ENCODE data around the gene KCNQ5.
"Not testable (repeated sequence)": the region's sequence is repeated elsewhere in the genome, so short reads cannot be mapped to it uniquely, and the experiment has no call there.

KCNQ5 gene

GRCh38 chr6:73180763-73181619 lies 559.1 kb downstream of the KCNQ5 start:
- H3K27ac Mint-ChIP-seq: peak overlapping the region; percentile 9
- DNase-seq: peak; percentile 43
- H3K27me3 Mint-ChIP-seq (ENCODE audit: low read depth, poor library complexity): no peaks in the 10 kb centered on the region
- no peaks in the 10 kb centered on the region for H3K9me3 Mint-ChIP-seq
- peaks cover 21% of the 10 kb centered on the region for H3K4me1 Mint-ChIP-seq
- peak; percentile 85 for TF ChIP-seq CTCF (IDR thresholded peaks at IDR 0.05)
- H3K36me3 Mint-ChIP-seq (ENCODE audit: low read depth): no peaks in the 10 kb centered on the region
- peak overlapping the region; percentile 2 for H3K4me3 Mint-ChIP-seq

GRCh38 chr6:73182021-73182607 lies 560.2 kb downstream of the KCNQ5 start:
- Mint-ChIP-seq H3K27ac (no peak overlapping the region), H3K27me3 (ENCODE audit: low read depth, poor library complexity) (no peaks in the 10 kb centered on the region), H3K9me3 (no peaks in the 10 kb centered on the region), H3K4me1 (peaks cover 21% of the 10 kb centered on the region), H3K36me3 (ENCODE audit: low read depth) (no peaks in the 10 kb centered on the region), H3K4me3 (no peak overlapping the region)
- no peak for DNase-seq
- TF ChIP-seq CTCF (IDR thresholded peaks at IDR 0.05): no peak

GRCh38 chr6:73193302-73193701 lies 571.4 kb downstream of the KCNQ5 start:
- not testable (repeated sequence) for H3K27ac Mint-ChIP-seq; DNase-seq; H3K4me3 Mint-ChIP-seq; H3K4me1 Mint-ChIP-seq; H3K27me3 Mint-ChIP-seq (ENCODE audit: low read depth, poor library complexity); H3K36me3 Mint-ChIP-seq (ENCODE audit: low read depth); H3K9me3 Mint-ChIP-seq

GRCh38 chr6:73194744-73195143 lies 572.9 kb downstream of the KCNQ5 start:
- Mint-ChIP-seq H3K9me3 (no peaks in the 10 kb centered on the region), H3K36me3 (ENCODE audit: low read depth) (peaks cover 9% of the 10 kb centered on the region), H3K27ac (no peak overlapping the region), H3K4me3 (no peak overlapping the region), H3K4me1 (no peaks in the 10 kb centered on the region), H3K27me3 (ENCODE audit: low read depth, poor library complexity) (peaks cover 4% of the 10 kb centered on the region)
- DNase-seq: no peak
- no peak for TF ChIP-seq CTCF (IDR thresholded peaks at IDR 0.05)

GRCh38 chr6:73200247-73200646 lies 578.4 kb downstream of the KCNQ5 start:
- Mint-ChIP-seq H3K27me3 (ENCODE audit: low read depth, poor library complexity) (peaks cover 4% of the 10 kb centered on the region), H3K27ac (no peak overlapping the region), H3K4me3 (no peak overlapping the region), H3K9me3 (no peaks in the 10 kb centered on the region), H3K4me1 (peaks cover 5% of the 10 kb centered on the region), H3K36me3 (ENCODE audit: low read depth) (no peaks in the 10 kb centered on the region)
- DNase-seq: no peak
- no peak for TF ChIP-seq CTCF (IDR thresholded peaks at IDR 0.05)

GRCh38 chr6:73200735-73201134 lies 578.9 kb downstream of the KCNQ5 start:
- TF ChIP-seq CTCF (IDR thresholded peaks at IDR 0.05): no peak

More at GRCh38 chr6:73200735-73201134, 578.9 kb downstream of the KCNQ5 start:
- Mint-ChIP-seq H3K36me3 (ENCODE audit: low read depth) (no peaks in the 10 kb centered on the region), H3K27ac (no peak overlapping the region), H3K4me1 (peaks cover 5% of the 10 kb centered on the region), H3K27me3 (ENCODE audit: low read depth, poor library complexity) (peaks cover 4% of the 10 kb centered on the region), H3K9me3 (no peaks in the 10 kb centered on the region), H3K4me3 (no peak overlapping the region)
- DNase-seq: no peak
